Tibial nerve (tissue), 4 donors: ENCODE data around the gene C1orf226. TPM values are rescaled to one million over a fixed set of nuclear protein-coding genes. Genes with fewer than 3 reads are reported as not detected.

Source experiments
- DNase-seq, 2 donors: peaks; one replicate each; pipeline ENCODE4 v3.0.0-alpha.2; 2019; ENCODE audit warnings: low spot score in 2 of 2
- H3K27ac ChIP-seq, 4 donors: fragments of 200-600 bp; sonication (generic) in 3 of 4; one replicate each; pipeline ENCODE4 v1.5.1; 2017 to 2019; ENCODE audit warnings: mild to moderate bottlenecking in 1 of 4
- H3K27me3 ChIP-seq, 2 donors: fragments of 200-600 bp; sonication (generic) in 1 of 2; one replicate each; pipeline versions ENCODE4 v1.5.1 to v1.6.0; 2017 to 2019
- H3K36me3 ChIP-seq, 3 donors: fragments of 200-600 bp; sonication (generic); one replicate each; pipeline ENCODE4 v1.5.1; 2018 to 2019
- H3K4me1 ChIP-seq, 4 donors: fragments of 200-600 bp; sonication (generic) in 3 of 4; one replicate each; pipeline ENCODE4 v1.5.1; 2017 to 2019
- H3K4me3 ChIP-seq, 4 donors: fragments of 200-600 bp; sonication (generic) in 3 of 4; one replicate each; pipeline ENCODE4 v1.5.1; 2017 to 2019; ENCODE audit warnings: mild to moderate bottlenecking in 1 of 4, moderate library complexity in 1 of 4
- H3K9me3 ChIP-seq, 4 donors: fragments of 200-600 bp; sonication (generic) in 3 of 4; one replicate each; pipeline ENCODE4 v1.5.1; 2017 to 2019
- CTCF ChIP-seq, 5 experiments: fragments of 200-600 bp in 3 of 5; fragments of 450-650 bp in 2 of 5; sonication (generic) in 3 of 5; IDR thresholded peaks; one replicate each; pipeline ENCODE4 v1.5.1; 2016 to 2019; ENCODE audit warnings: antibody characterized with exemption in 5 of 5, mild to moderate bottlenecking in 3 of 5, moderate library complexity in 2 of 5
- EP300 ChIP-seq, 2 donors: sonication (generic); formaldehyde crosslinking; IDR thresholded peaks; one replicate each; pipeline ENCODE4 v1.6.1; 2017; ENCODE audit warnings: antibody characterized with exemption in 2 of 2, mild to moderate bottlenecking in 1 of 2
- POLR2A ChIP-seq, 2 donors: fragments of 450-650 bp; IDR thresholded peaks; one replicate each; pipeline ENCODE4 v1.6.1; 2017; ENCODE audit warnings: antibody characterized with exemption in 2 of 2, mild to moderate bottlenecking in 2 of 2, moderate library complexity in 2 of 2
- WGBS, 2 donors: methylation state at CpG; one replicate each; pipeline ENCODE4 v1.1.5; 2018; 5-methylcytosine and 5-hydroxymethylcytosine counted together
- total RNA-seq, 4 donors: library from RNA; depleted of rRNA; stranded (reverse); fragments of >200 nt; gene quantifications; one replicate each; pipeline ENCODE4 v1.1.0, GENCODE V29; 2016

Gene C1orf226
- total RNA-seq, 4 donors from 2014 or later: 2.9 to 8.0 (median 4.7) TPM

GRCh38 chr1:162368451-162368850 is 13.1 kb upstream of the C1orf226 start:
- no peak for DNase-seq
- 61 to 62% methylated on average over 4 of the region's 4 CpGs for WGBS, 2 donors
- Histone ChIP-seq H3K27me3 (no peaks in the 10 kb centered on the region), H3K4me1 (peaks cover 0 to 10% (median 0%) of the 10 kb centered on the region in 4 donors), H3K27ac (no peak overlapping the region), H3K4me3 (no peak overlapping the region), H3K36me3 (peaks cover 0 to 14% (median 0%) of the 10 kb centered on the region in 3 donors), H3K9me3 (no peaks in the 10 kb centered on the region)
- no peak for TF ChIP-seq CTCF (IDR thresholded peaks at IDR 0.05)
- TF ChIP-seq POLR2A (IDR thresholded peaks at IDR 0.05): no peak
- TF ChIP-seq EP300 (IDR thresholded peaks at IDR 0.05): no peak

GRCh38 chr1:162369571-162369970 is 12.0 kb upstream of the C1orf226 start:
- DNase-seq: no peak
- WGBS, 2 donors: 84 to 92% methylated on average over 7 of the region's 7 CpGs
- no peaks in the 10 kb centered on the region for H3K27me3 ChIP-seq
- no peak overlapping the region for H3K27ac ChIP-seq
- no peak for TF ChIP-seq EP300 (IDR thresholded peaks at IDR 0.05)
- TF ChIP-seq CTCF (IDR thresholded peaks at IDR 0.05): no peak
- TF ChIP-seq POLR2A (IDR thresholded peaks at IDR 0.05): no peak
- H3K4me1 ChIP-seq: peaks cover 0 to 10% (median 0%) of the 10 kb centered on the region in 4 donors
- no peaks in the 10 kb centered on the region for H3K9me3 ChIP-seq
- no peak overlapping the region for H3K4me3 ChIP-seq
- peaks cover 0 to 21% (median 0%) of the 10 kb centered on the region in 3 donors for H3K36me3 ChIP-seq

- Histone ChIP-seq H3K4me3 (no peak overlapping the region), H3K27ac (no peak overlapping the region), H3K9me3 (no peaks in the 10 kb centered on the region), H3K36me3 (peaks cover 0 to 21% (median 0%) of the 10 kb centered on the region in 3 donors), H3K27me3 (no peaks in the 10 kb centered on the region), H3K4me1 (peaks cover 0 to 10% (median 0%) of the 10 kb centered on the region in 4 donors)
- 90 to 94% methylated on average over 1 of the region's 1 CpG for WGBS, 2 donors
- no peak for TF ChIP-seq CTCF (IDR thresholded peaks at IDR 0.05)
- no peak for TF ChIP-seq POLR2A (IDR thresholded peaks at IDR 0.05)
- TF ChIP-seq EP300 (IDR thresholded peaks at IDR 0.05): no peak
- DNase-seq: no peak
Observed at GRCh38 chr1:162370161-162370560, 11.4 kb upstream of the C1orf226 start.

- no peak overlapping the region for H3K27ac ChIP-seq
- peaks cover 0 to 21% (median 0%) of the 10 kb centered on the region in 3 donors for H3K36me3 ChIP-seq
- no peaks in the 10 kb centered on the region for H3K27me3 ChIP-seq
- no peaks in the 10 kb centered on the region for H3K9me3 ChIP-seq
- no peak overlapping the region for H3K4me3 ChIP-seq
- no peak for TF ChIP-seq CTCF (IDR thresholded peaks at IDR 0.05)
- TF ChIP-seq POLR2A (IDR thresholded peaks at IDR 0.05): no peak
- no peak for TF ChIP-seq EP300 (IDR thresholded peaks at IDR 0.05)
- no peak for DNase-seq
- H3K4me1 ChIP-seq: peaks cover 0 to 10% (median 0%) of the 10 kb centered on the region in 4 donors
- WGBS, 2 donors: 93 to 94% methylated on average over 3 of the region's 3 CpGs
Observed at GRCh38 chr1:162370721-162371120, 10.8 kb upstream of the C1orf226 start.

GRCh38 chr1:162371611-162372010 is 9.9 kb upstream of the C1orf226 start:
- Histone ChIP-seq H3K27ac (no peak overlapping the region), H3K27me3 (no peaks in the 10 kb centered on the region), H3K36me3 (peaks cover 0 to 19% (median 0%) of the 10 kb centered on the region in 3 donors), H3K4me3 (no peak overlapping the region), H3K9me3 (no peaks in the 10 kb centered on the region), H3K4me1 (peaks cover 0 to 10% (median 0%) of the 10 kb centered on the region in 4 donors)
- DNase-seq: no peak
- 65 to 80% methylated on average over 6 of the region's 6 CpGs for WGBS, 2 donors
- no peak for TF ChIP-seq CTCF (IDR thresholded peaks at IDR 0.05)
- no peak for TF ChIP-seq POLR2A (IDR thresholded peaks at IDR 0.05)
- no peak for TF ChIP-seq EP300 (IDR thresholded peaks at IDR 0.05)
